Measurements from ENCODE around the gene THSD4. TPM values are rescaled to one million over a fixed set of nuclear protein-coding genes. Genes with fewer than 3 reads are reported as not detected.

THSD4 gene
- total and polyA plus RNA-seq, 5 donors from 2014 or later: not detected

DNA sequence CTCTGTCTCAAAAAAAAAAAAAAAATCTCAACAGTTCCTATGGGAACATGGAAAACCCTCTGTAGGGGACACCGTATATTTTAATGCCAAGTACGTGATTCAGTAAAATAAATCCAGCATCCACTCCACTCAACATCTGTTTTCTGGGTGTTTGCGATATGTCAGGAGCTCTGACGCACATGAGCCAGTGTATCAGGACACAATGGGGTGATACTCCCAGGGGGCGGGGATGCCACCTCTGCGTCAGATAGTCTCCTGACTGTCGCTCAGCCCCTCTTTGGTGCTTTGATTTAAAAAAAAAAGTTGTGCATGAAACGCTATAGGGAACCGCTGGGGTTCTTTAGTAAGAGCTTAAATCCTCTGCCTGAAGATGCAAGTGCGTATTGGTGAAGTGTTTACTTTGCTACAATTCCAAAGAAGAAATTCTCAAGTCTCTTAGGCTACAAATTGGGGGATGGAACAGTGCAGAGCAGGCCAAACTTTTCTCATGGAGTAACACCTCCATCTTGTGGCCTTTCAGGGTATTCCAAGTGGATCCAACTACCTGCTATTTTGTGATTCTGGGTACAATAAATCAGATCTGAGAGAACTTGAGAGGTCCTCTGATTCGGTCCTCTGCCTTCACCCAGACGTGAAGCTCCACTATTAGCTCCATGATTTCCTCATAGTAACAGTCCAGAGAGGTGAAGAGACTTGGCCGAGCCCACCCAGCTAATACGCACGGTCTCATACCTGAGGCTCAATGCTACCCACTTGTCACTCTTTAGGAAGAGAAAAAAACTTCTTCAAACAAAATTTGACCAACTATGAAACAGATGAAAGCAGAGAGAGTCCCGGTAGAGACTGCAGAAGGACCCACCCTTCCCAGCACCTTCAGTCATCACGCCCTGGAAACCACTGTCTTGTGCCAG, 685.8 kb downstream of the THSD4 start:
- no peaks in the 10 kb centered on the region for H3K9me3 ChIP-seq (ENCODE audit: control insufficient read depth in 2 of 2, low read length in 2 of 2)
- peaks cover 16% of the 10 kb centered on the region for H3K27me3 Mint-ChIP-seq
- ATAC-seq (ENCODE audit: low read depth in 2 of 2) (no peak), DNase-seq (peak in 2 of 3 donors; percentile 3 to 34)
- H3K27me3 ChIP-seq (ENCODE audit: control insufficient read depth, insufficient read depth, low read length): no peaks in the 10 kb centered on the region
- H3K4me1 ChIP-seq (ENCODE audit: control insufficient read depth, insufficient read depth, low read length, poor library complexity, severe bottlenecking): no peaks in the 10 kb centered on the region
- H3K4me3 Mint-ChIP-seq: no peak overlapping the region
- H3K9me3 Mint-ChIP-seq: peaks cover 0 to 3% (median 0%) of the 10 kb centered on the region in 7 donors
- H3K36me3 Mint-ChIP-seq: no peaks in the 10 kb centered on the region
- H3K27ac ChIP-seq (ENCODE audit: insufficient read depth, low read length, poor library complexity, severe bottlenecking): no peak overlapping the region
- H3K4me1 Mint-ChIP-seq: no peaks in the 10 kb centered on the region
- no peak overlapping the region for H3K27ac Mint-ChIP-seq
- no peaks in the 10 kb centered on the region for H3K36me3 ChIP-seq (ENCODE audit: control insufficient read depth, insufficient read depth, low read length)
- no peak overlapping the region for H3K4me3 ChIP-seq (ENCODE audit: low read depth, low read length)

DNA sequence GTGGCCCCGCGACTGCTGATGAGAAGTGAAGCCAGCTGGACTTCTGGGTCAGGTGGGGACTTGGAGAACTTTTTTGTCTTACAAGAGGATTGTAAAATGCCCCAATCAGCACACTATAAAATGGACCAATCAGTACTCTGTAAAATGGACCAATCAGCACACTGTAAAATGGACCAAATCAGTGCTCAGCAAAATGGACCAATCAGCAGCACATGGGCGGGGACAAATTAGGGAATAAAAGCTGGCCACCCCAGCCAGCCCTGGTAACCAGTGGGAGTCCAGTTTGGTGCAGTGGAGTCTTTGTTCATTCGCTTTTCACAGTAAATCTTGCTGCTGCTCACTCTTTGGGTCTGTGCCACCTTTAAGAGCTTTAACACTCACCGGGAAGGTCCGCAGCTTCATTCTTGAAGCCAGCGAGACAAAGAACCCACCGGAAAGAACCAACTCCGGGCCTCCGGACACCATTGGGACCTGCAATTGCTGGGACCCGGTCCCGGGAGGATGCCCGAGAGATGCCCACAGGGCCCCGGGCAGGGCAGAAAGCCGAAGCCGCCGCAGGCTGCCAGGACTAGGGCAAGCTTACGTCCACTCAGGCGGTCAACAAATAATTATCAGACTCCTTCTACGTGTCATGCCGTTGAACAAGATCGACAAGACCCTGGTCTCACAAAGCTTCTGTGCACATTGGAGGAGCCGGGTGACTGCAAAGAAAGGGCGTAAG, 686.8 kb downstream of the THSD4 start:
- Mint-ChIP-seq H3K27me3 (peaks cover 16% of the 10 kb centered on the region), H3K36me3 (no peaks in the 10 kb centered on the region), H3K4me1 (no peaks in the 10 kb centered on the region), H3K27ac (no peak overlapping the region), H3K9me3 (no peaks in the 10 kb centered on the region), H3K4me3 (no peak overlapping the region)
- H3K4me3 ChIP-seq (ENCODE audit: low read depth, low read length): no peak overlapping the region
- no peak for DNase-seq
- H3K27me3 ChIP-seq (ENCODE audit: control insufficient read depth, insufficient read depth, low read length): no peaks in the 10 kb centered on the region
- no peaks in the 10 kb centered on the region for H3K36me3 ChIP-seq (ENCODE audit: control insufficient read depth, insufficient read depth, low read length)
- no peaks in the 10 kb centered on the region for H3K9me3 ChIP-seq (ENCODE audit: control insufficient read depth in 2 of 2, low read length in 2 of 2)
- H3K4me1 ChIP-seq (ENCODE audit: control insufficient read depth, insufficient read depth, low read length, poor library complexity, severe bottlenecking): no peaks in the 10 kb centered on the region
- no peak for ATAC-seq (ENCODE audit: low read depth in 2 of 2)
- no peak overlapping the region for H3K27ac ChIP-seq (ENCODE audit: insufficient read depth, low read length, poor library complexity, severe bottlenecking)

DNA sequence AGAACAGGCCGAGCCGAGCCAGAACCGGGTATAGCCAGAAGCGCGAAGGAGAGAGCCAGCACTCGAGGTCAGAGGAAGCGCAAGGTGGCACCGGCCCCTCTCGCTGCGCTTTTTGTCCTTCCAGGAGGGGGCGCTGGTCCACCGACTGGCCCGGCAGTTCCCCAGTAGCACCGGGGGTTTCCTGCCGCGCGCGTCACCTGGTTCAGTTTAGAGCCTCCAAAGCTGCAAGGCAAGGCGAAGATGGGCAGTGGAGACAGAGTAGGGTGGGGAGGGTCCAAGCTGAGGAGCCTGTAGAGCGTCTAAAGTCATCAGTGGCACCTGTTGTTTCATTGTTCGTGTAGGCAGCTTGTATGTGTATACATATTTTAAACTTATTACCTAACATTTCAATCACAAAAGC, 687.5 kb downstream of the THSD4 start:
- ATAC-seq (ENCODE audit: low read depth in 2 of 2) (no peak), DNase-seq (peak in 2 of 3 donors; percentile 3 to 29)
- no peaks in the 10 kb centered on the region for H3K36me3 Mint-ChIP-seq
- H3K36me3 ChIP-seq (ENCODE audit: control insufficient read depth, insufficient read depth, low read length): no peaks in the 10 kb centered on the region
- no peak overlapping the region for H3K27ac Mint-ChIP-seq
- H3K27me3 ChIP-seq (ENCODE audit: control insufficient read depth, insufficient read depth, low read length): no peaks in the 10 kb centered on the region
- H3K4me1 Mint-ChIP-seq: no peaks in the 10 kb centered on the region
- H3K27ac ChIP-seq (ENCODE audit: insufficient read depth, low read length, poor library complexity, severe bottlenecking): no peak overlapping the region
- H3K9me3 ChIP-seq (ENCODE audit: control insufficient read depth in 2 of 2, low read length in 2 of 2): no peaks in the 10 kb centered on the region
- no peak overlapping the region for H3K4me3 Mint-ChIP-seq
- no peaks in the 10 kb centered on the region for H3K4me1 ChIP-seq (ENCODE audit: control insufficient read depth, insufficient read depth, low read length, poor library complexity, severe bottlenecking)
- H3K27me3 Mint-ChIP-seq: peaks cover 16% of the 10 kb centered on the region
- H3K9me3 Mint-ChIP-seq: no peaks in the 10 kb centered on the region
- no peak overlapping the region for H3K4me3 ChIP-seq (ENCODE audit: low read depth, low read length)

DNA sequence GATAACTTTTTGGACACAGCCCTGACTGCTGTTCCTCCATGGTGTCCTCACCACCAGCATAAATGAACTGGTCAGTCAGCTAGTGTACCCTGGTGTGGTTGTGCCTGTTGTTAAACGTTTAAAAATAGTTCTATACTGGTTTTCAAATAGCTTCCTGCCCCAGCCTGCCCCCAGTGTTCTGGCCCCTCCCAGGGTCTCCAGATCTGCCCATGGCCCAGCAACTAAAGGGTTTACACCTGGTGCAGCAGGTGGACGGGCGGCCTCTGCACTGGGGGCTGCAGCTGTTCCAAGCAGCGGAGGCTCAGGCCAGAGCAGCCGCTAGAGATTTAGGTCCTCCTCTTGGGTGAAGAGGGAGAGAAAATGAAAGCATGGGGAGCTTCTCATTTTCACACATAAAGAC, 689.0 kb downstream of the THSD4 start:
- no peaks in the 10 kb centered on the region for H3K36me3 Mint-ChIP-seq
- H3K27me3 ChIP-seq (ENCODE audit: control insufficient read depth, insufficient read depth, low read length): no peaks in the 10 kb centered on the region
- no peak for DNase-seq
- no peak overlapping the region for H3K27ac Mint-ChIP-seq
- H3K9me3 Mint-ChIP-seq: no peaks in the 10 kb centered on the region
- H3K9me3 ChIP-seq (ENCODE audit: control insufficient read depth in 2 of 2, low read length in 2 of 2): no peaks in the 10 kb centered on the region
- H3K27me3 Mint-ChIP-seq: peaks cover 12% of the 10 kb centered on the region
- ATAC-seq (ENCODE audit: low read depth in 2 of 2): no peak
- no peaks in the 10 kb centered on the region for H3K4me1 Mint-ChIP-seq
- H3K36me3 ChIP-seq (ENCODE audit: control insufficient read depth, insufficient read depth, low read length): no peaks in the 10 kb centered on the region
- H3K27ac ChIP-seq (ENCODE audit: insufficient read depth, low read length, poor library complexity, severe bottlenecking): no peak overlapping the region
- H3K4me3 Mint-ChIP-seq: no peak overlapping the region
- H3K4me3 ChIP-seq (ENCODE audit: low read depth, low read length): no peak overlapping the region
- no peaks in the 10 kb centered on the region for H3K4me1 ChIP-seq (ENCODE audit: control insufficient read depth, insufficient read depth, low read length, poor library complexity, severe bottlenecking)

DNA sequence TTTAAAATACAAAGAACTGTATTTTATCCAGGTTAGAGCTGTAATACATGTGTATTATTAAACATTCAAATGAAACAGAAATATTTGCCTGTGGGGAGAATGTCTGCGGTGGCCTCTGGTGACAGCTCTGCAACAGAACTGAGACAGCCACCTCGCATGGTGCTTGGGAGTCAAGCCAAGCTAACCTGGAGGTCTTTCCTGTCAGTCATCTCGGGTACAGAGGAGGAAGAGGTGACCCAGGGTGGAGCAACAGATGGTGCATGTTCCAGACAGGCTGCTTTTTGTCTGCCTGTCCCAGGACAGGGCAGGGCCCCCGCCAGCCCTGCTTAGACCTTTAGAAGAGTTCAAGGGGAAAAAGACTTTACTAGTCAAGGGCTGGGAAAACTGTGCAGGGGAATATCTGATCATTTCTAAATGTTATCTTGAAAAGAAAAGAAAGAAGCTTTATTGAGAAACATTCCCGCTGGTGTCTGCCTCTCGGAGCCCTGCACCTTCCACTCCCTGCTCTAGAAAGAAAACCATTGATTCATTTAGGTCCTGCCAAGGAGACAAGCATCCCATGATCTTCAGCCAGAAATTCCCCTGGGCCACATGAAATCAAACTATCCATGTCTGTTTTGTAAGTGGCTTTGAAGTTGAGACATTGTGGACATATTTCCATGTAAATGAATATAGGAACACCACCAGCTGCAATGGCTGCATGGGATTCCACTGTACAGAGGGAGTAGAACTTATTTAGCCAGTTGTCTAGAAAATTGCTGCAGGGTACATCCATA, 689.6 kb downstream of the THSD4 start:
- Histone ChIP-seq H3K27ac (ENCODE audit: insufficient read depth, low read length, poor library complexity, severe bottlenecking) (no peak overlapping the region), H3K9me3 (ENCODE audit: control insufficient read depth in 2 of 2, low read length in 2 of 2) (no peaks in the 10 kb centered on the region), H3K4me1 (ENCODE audit: control insufficient read depth, insufficient read depth, low read length, poor library complexity, severe bottlenecking) (no peaks in the 10 kb centered on the region), H3K4me3 (ENCODE audit: low read depth, low read length) (no peak overlapping the region), H3K27me3 (ENCODE audit: control insufficient read depth, insufficient read depth, low read length) (no peaks in the 10 kb centered on the region), H3K36me3 (ENCODE audit: control insufficient read depth, insufficient read depth, low read length) (no peaks in the 10 kb centered on the region)
- H3K4me3 Mint-ChIP-seq: no peak overlapping the region
- H3K36me3 Mint-ChIP-seq: no peaks in the 10 kb centered on the region
- H3K4me1 Mint-ChIP-seq: no peaks in the 10 kb centered on the region
- peak overlapping the region in 1 of 3 donors; percentile 45 for H3K27ac Mint-ChIP-seq
- DNase-seq (no peak), ATAC-seq (ENCODE audit: low read depth in 2 of 2) (no peak)
- H3K27me3 Mint-ChIP-seq: peaks cover 11% of the 10 kb centered on the region
- H3K9me3 Mint-ChIP-seq: no peaks in the 10 kb centered on the region

DNA sequence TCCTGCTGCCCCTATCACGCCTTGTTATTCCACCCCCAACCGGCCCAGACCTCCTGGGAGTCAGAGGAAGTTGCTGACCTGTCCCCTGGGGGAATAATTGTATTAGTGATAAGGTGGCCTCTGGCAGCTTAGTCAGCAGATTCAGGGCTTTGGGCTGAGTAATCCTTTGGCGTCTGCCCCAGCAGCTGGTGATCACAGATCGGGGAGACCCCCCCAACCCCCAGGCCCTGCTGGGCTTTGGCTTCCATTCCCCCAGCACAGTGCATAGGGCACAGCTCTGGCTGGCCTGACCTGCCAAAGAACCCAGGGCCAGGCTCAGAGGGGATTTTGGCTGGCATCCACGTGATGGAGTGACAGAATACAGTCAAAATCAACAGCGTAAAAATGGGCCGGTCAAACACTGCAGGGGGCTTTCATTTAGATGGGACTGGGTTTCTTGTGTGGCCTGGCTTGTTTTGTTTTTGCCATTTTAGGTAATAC, 691.2 kb downstream of the THSD4 start:
- Histone ChIP-seq H3K4me1 (ENCODE audit: control insufficient read depth, insufficient read depth, low read length, poor library complexity, severe bottlenecking) (no peaks in the 10 kb centered on the region), H3K27me3 (ENCODE audit: control insufficient read depth, insufficient read depth, low read length) (no peaks in the 10 kb centered on the region), H3K4me3 (ENCODE audit: low read depth, low read length) (no peak overlapping the region), H3K27ac (ENCODE audit: insufficient read depth, low read length, poor library complexity, severe bottlenecking) (no peak overlapping the region), H3K36me3 (ENCODE audit: control insufficient read depth, insufficient read depth, low read length) (no peaks in the 10 kb centered on the region), H3K9me3 (ENCODE audit: control insufficient read depth in 2 of 2, low read length in 2 of 2) (no peaks in the 10 kb centered on the region)
- no peaks in the 10 kb centered on the region for H3K9me3 Mint-ChIP-seq
- DNase-seq (no peak), ATAC-seq (ENCODE audit: low read depth in 2 of 2) (no peak)
- no peaks in the 10 kb centered on the region for H3K36me3 Mint-ChIP-seq
- H3K4me3 Mint-ChIP-seq: no peak overlapping the region
- no peaks in the 10 kb centered on the region for H3K4me1 Mint-ChIP-seq
- no peak overlapping the region for H3K27ac Mint-ChIP-seq
- peaks cover 6% of the 10 kb centered on the region for H3K27me3 Mint-ChIP-seq

DNA sequence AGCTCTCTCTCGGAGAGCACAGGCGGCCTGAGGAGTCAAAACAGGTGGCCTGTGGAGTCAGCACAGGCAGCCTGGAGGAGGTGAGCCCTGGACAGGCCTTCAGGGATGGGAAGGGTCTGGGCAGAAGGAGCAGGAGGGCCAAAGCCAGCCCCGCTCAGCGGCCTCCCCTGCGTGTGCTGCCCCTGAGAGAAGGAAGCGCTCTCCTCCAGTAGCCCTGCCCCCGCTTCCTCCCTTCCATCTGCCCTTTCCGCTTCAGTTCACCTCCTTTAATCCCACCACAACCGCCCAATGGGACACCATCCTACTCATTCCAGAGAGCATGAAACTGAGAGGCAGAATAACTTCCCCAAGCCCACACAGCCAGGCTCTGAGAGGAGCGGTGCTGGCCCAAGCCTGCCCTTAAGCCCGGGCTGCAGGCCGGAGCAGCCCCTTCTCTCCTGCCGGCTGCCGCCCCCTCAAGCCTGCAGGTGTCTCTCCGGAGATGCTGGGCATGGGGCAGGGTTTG, 691.9 kb downstream of the THSD4 start:
- Mint-ChIP-seq H3K36me3 (no peaks in the 10 kb centered on the region), H3K27ac (no peak overlapping the region), H3K4me3 (no peak overlapping the region), H3K9me3 (no peaks in the 10 kb centered on the region), H3K4me1 (no peaks in the 10 kb centered on the region), H3K27me3 (peaks cover 5% of the 10 kb centered on the region)
- no peaks in the 10 kb centered on the region for H3K36me3 ChIP-seq (ENCODE audit: control insufficient read depth, insufficient read depth, low read length)
- DNase-seq (no peak), ATAC-seq (ENCODE audit: low read depth in 2 of 2) (no peak)
- H3K4me1 ChIP-seq (ENCODE audit: control insufficient read depth, insufficient read depth, low read length, poor library complexity, severe bottlenecking): no peaks in the 10 kb centered on the region
- H3K27me3 ChIP-seq (ENCODE audit: control insufficient read depth, insufficient read depth, low read length): no peaks in the 10 kb centered on the region
- no peak overlapping the region for H3K27ac ChIP-seq (ENCODE audit: insufficient read depth, low read length, poor library complexity, severe bottlenecking)
- no peak overlapping the region for H3K4me3 ChIP-seq (ENCODE audit: low read depth, low read length)
- H3K9me3 ChIP-seq (ENCODE audit: control insufficient read depth in 2 of 2, low read length in 2 of 2): no peaks in the 10 kb centered on the region
